Pancreas (tissue), 10 donors: ENCODE measurements around the gene CTXND2. TPM values are rescaled to one million over a fixed set of nuclear protein-coding genes. Genes with fewer than 3 reads are reported as not detected.
"Not testable (repeated sequence)": the region's sequence is repeated elsewhere in the genome, so short reads cannot be mapped to it uniquely, and the experiment has no call there.

Experiments
- ATAC-seq, 4 donors: fragments of 200-7000 bp; cut with Tn5 transposase; one replicate each; pipeline versions ENCODE4 v1.8.0 to v1.9.1; 2020; ENCODE audit warnings: mild to moderate bottlenecking in 4 of 4, moderate library complexity in 4 of 4
- DNase-seq, 6 donors: peaks; one replicate each; pipeline ENCODE4 v3.0.0-alpha.2; 2020
- FAIRE-seq: peaks from 2 replicates; lab custom pipeline; 2012; peaks lifted over from hg19 to GRCh38; lab: Jason Lieb, UNC
- H3K27ac ChIP-seq, 4 donors: fragments of 200-600 bp; sonication (generic); 1 replicate in 3 of 4; 2 replicates in 1 of 4; pipeline versions ENCODE4 v1.5.0 to v1.8.0; 2020
- H3K27me3 ChIP-seq, 4 donors: fragments of 200-600 bp; one replicate each; pipeline ENCODE4 v1.8.0; 2021
- H3K36me3 ChIP-seq, 3 donors: fragments of 200-600 bp; sonication (generic) in 1 of 3; one replicate each; pipeline versions ENCODE4 v1.5.0 to v1.8.0; 2020 to 2021
- H3K4me1 ChIP-seq, 3 donors: fragments of 200-600 bp; one replicate each; pipeline ENCODE4 v1.8.0; 2021
- H3K4me3 ChIP-seq, 4 donors: fragments of 200-600 bp; sonication (generic) in 2 of 4; one replicate each; pipeline versions ENCODE4 v1.5.0 to v1.8.0; 2020 to 2021
- H3K9me3 ChIP-seq, 4 donors: fragments of 200-600 bp; one replicate each; pipeline ENCODE4 v1.8.0; 2021
- WGBS, 2 donors: extraction: QIAGEN DNeasy Blood & Tissue Kit; methylation state at CpG; one replicate each; pipeline ENCODE4 v1.1.7; 2013; 5-methylcytosine and 5-hydroxymethylcytosine counted together
- intact Hi-C, 3 donors: fragments of 100-400 bp; cut with DNase I; formaldehyde crosslinking; loops; one replicate each; pipeline versions ENCODE4 v1.11.1 to v1.14.2; 2022
- polyA plus RNA-seq, 2 donors: library from polyadenylated mRNA; stranded (reverse); fragments of 200-250 nt; gene quantifications; one replicate each; pipeline ENCODE4 v1.2.3, GENCODE V29; 2013
- total RNA-seq, 6 donors: library from RNA; stranded (reverse); fragmentation: NEBNext Ultra II Directional in 4 of 6; extraction: Animal tissue kit (Norgen Biotek cat#: 25700) in 4 of 6; gene quantifications; one replicate each; pipeline versions ENCODE4 v1.2.1 to v1.2.4, GENCODE V29; 2021 to 2023
- TF ChIP-seq, protein P1 (sequence below), 4 donors: fragments of 200-600 bp; sonication (generic) in 3 of 4; IDR thresholded peaks; one replicate each; pipeline versions ENCODE4 v1.5.0 to v1.8.0; 2021; ENCODE audit warnings: antibody characterized with exemption in 4 of 4
- donor health status: healthy with polysubstance abuse.
- donor health status: DM: no; HTN: no; CAD: no; lungs with moderate emphysema.
- donor health status: DM: no; HTN: no; CAD: no.
- donor health status: control.
- donor health status: control.
- donor health status: Bipolar disorder and iron deficiency.
- donor health status: DM: yes; HTN: yes; CAD: no.
- donor health status: DM: no; HTN: no; CAD: no.
- donor health status: DM: no; HTN: no; CAD: no.
- donor health status: DM: yes; HTN: yes; CAD: no.

The CTXND2 gene
- total and polyA plus RNA-seq, 8 donors = not detected

- ATAC-seq (no peak), DNase-seq (no peak), FAIRE-seq (no peak)
- no peaks in the 10 kb centered on the region for H3K4me1 ChIP-seq
- no peaks in the 10 kb centered on the region for H3K9me3 ChIP-seq
- intact Hi-C loops = no loop called here
- no peaks in the 10 kb centered on the region for H3K27me3 ChIP-seq
- no peak overlapping the region for H3K4me3 ChIP-seq
- WGBS, 2 donors = 79 to 88% methylated on average over 8 of the region's 8 CpGs
- no peak overlapping the region for H3K27ac ChIP-seq
- TF ChIP-seq, protein P1, sequence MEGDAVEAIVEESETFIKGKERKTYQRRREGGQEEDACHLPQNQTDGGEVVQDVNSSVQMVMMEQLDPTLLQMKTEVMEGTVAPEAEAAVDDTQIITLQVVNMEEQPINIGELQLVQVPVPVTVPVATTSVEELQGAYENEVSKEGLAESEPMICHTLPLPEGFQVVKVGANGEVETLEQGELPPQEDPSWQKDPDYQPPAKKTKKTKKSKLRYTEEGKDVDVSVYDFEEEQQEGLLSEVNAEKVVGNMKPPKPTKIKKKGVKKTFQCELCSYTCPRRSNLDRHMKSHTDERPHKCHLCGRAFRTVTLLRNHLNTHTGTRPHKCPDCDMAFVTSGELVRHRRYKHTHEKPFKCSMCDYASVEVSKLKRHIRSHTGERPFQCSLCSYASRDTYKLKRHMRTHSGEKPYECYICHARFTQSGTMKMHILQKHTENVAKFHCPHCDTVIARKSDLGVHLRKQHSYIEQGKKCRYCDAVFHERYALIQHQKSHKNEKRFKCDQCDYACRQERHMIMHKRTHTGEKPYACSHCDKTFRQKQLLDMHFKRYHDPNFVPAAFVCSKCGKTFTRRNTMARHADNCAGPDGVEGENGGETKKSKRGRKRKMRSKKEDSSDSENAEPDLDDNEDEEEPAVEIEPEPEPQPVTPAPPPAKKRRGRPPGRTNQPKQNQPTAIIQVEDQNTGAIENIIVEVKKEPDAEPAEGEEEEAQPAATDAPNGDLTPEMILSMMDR (IDR thresholded peaks at IDR 0.05) = no peak
- peaks cover 0 to 6% (median 0%) of the 10 kb centered on the region in 3 donors for H3K36me3 ChIP-seq
These were observed 1.8 kb downstream of the CTXND2 start for GRCh38 chr1:150888727-150889126.

- H3K9me3 ChIP-seq = no peaks in the 10 kb centered on the region
- intact Hi-C loops = no loop called here
These were observed 3.1 kb downstream of the CTXND2 start for GRCh38 chr1:150890033-150890416.

DNA sequence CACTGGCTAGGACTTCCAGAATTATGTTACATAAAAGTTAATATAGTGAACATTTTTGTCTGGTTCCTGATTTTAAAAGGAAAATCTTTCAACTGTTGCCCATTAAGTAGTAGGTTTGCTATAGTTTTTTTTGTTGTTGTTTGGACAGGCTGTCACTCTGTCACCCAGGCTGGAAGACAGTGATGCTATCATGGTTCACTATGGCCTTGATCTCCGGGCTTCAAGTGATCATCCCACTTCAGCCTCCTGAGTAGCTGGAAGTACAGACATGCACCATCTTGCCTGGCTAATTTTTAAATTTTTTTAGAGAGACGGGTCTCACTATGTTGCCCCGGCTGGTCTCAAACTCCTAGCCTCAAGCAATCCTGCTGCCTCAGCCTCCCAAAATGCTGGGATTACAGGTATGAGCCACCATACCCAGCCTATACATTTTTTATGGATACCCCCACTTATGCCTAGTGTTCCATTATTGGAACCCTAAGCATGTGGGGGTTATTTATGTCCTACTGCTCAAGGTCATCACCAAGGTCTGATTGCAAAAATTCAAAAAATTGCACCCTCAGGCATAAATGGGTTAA lies 6.5 kb downstream of the CTXND2 start:
- no peak for ATAC-seq
- intact Hi-C loops = no loop called here
- H3K4me3 ChIP-seq = no peak overlapping the region
- H3K36me3 ChIP-seq = peaks cover 0 to 6% (median 0%) of the 10 kb centered on the region in 3 donors
- DNase-seq = no peak
- no peak overlapping the region for H3K27ac ChIP-seq
- TF ChIP-seq, protein P1 (IDR thresholded peaks at IDR 0.05) = no peak
- WGBS, 2 donors = 75 to 90% methylated on average over 3 of the region's 3 CpGs
- H3K27me3 ChIP-seq = no peaks in the 10 kb centered on the region
- H3K9me3 ChIP-seq = no peaks in the 10 kb centered on the region
- FAIRE-seq = no peak
- H3K4me1 ChIP-seq = no peaks in the 10 kb centered on the region

More at GRCh38 chr1:150890033-150890416, 3.1 kb downstream of the CTXND2 start:
- H3K27ac ChIP-seq = no peak overlapping the region
- no peak for ATAC-seq
- H3K27me3 ChIP-seq = no peaks in the 10 kb centered on the region
- H3K4me1 ChIP-seq = no peaks in the 10 kb centered on the region
- 44 to 47% methylated on average over 1 of the region's 1 CpG for WGBS, 2 donors
- H3K36me3 ChIP-seq = peaks cover 0 to 6% (median 0%) of the 10 kb centered on the region in 3 donors
- TF ChIP-seq, protein P1 (IDR thresholded peaks at IDR 0.05) = no peak
- FAIRE-seq = no peak
- DNase-seq = no peak
- H3K4me3 ChIP-seq = no peak overlapping the region

DNA sequence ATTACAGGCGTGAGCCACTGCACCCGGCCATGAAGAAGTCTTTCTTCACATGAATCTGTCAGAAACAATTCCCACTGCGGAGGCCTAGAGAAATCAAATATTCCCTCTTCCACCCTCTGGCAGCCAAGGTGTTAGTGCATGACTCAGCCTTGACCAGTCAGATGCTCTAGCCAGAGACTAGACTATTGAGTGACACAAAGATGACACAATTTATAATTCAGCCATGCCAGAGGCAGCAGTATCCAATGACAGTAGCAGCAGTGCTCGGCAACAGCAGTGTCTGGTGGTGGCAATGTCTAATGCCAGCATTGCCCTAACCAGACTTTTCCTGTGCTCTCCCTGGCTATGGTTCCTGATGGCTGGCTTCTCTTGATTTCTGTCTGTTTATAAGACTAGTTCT lies 8.7 kb downstream of the CTXND2 start:
- peaks cover 0 to 6% (median 0%) of the 10 kb centered on the region in 3 donors for H3K36me3 ChIP-seq
- WGBS, 2 donors = 74 to 94% methylated on average over 4 of the region's 4 CpGs
- H3K27ac ChIP-seq = no peak overlapping the region
- intact Hi-C loops = no loop called here
- FAIRE-seq (no peak), DNase-seq (no peak), ATAC-seq (no peak)
- no peaks in the 10 kb centered on the region for H3K9me3 ChIP-seq
- TF ChIP-seq, protein P1 (IDR thresholded peaks at IDR 0.05) = no peak
- no peaks in the 10 kb centered on the region for H3K27me3 ChIP-seq
- H3K4me1 ChIP-seq = no peaks in the 10 kb centered on the region
- H3K4me3 ChIP-seq = no peak overlapping the region

GRCh38 chr1:150899795-150900194 lies 12.9 kb downstream of the CTXND2 start:
- H3K4me1 ChIP-seq, H3K9me3 ChIP-seq, H3K4me3 ChIP-seq, intact Hi-C loops, H3K27me3 ChIP-seq, DNase-seq, H3K36me3 ChIP-seq, ATAC-seq, FAIRE-seq, H3K27ac ChIP-seq: not testable (repeated sequence)
- 86 to 88% methylated on average over 8 of the region's 8 CpGs for WGBS, 2 donors
